GM12864 (cell line): ENCODE measurements around the gene PML.

Source experiments
- DNase-seq: peaks from one replicate; pipeline ENCODE4 v3.0.0-alpha.2; 2011; ENCODE audit warnings: low read depth
- H3K4me3 ChIP-seq: 2 replicates; pipeline ENCODE4 v1.5.1; 2011; ENCODE audit warnings: mild to moderate bottlenecking, low read depth, low read length, control low read depth
- CTCF ChIP-seq: IDR thresholded peaks from 2 replicates; pipeline ENCODE4 v1.5.1; 2011; ENCODE audit warnings: low read depth, mild to moderate bottlenecking, moderate library complexity, low read length, control low read depth, inconsistent platforms; ENCODE audit errors: missing control alignments

The PML gene, protein sequence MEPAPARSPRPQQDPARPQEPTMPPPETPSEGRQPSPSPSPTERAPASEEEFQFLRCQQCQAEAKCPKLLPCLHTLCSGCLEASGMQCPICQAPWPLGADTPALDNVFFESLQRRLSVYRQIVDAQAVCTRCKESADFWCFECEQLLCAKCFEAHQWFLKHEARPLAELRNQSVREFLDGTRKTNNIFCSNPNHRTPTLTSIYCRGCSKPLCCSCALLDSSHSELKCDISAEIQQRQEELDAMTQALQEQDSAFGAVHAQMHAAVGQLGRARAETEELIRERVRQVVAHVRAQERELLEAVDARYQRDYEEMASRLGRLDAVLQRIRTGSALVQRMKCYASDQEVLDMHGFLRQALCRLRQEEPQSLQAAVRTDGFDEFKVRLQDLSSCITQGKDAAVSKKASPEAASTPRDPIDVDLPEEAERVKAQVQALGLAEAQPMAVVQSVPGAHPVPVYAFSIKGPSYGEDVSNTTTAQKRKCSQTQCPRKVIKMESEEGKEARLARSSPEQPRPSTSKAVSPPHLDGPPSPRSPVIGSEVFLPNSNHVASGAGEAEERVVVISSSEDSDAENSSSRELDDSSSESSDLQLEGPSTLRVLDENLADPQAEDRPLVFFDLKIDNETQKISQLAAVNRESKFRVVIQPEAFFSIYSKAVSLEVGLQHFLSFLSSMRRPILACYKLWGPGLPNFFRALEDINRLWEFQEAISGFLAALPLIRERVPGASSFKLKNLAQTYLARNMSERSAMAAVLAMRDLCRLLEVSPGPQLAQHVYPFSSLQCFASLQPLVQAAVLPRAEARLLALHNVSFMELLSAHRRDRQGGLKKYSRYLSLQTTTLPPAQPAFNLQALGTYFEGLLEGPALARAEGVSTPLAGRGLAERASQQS

GRCh38 chr15:73994413-73994883 is at the start of gene PML:
PML (plus strand) TSS chr15:73994716; CDS start chr15:73994813, 97 bp downstream.
- no peak for TF ChIP-seq CTCF
- DNase-seq: peak; percentile 85
- peak within 1 kb of the TSS; percentile 73 for H3K4me3 ChIP-seq

DNA sequence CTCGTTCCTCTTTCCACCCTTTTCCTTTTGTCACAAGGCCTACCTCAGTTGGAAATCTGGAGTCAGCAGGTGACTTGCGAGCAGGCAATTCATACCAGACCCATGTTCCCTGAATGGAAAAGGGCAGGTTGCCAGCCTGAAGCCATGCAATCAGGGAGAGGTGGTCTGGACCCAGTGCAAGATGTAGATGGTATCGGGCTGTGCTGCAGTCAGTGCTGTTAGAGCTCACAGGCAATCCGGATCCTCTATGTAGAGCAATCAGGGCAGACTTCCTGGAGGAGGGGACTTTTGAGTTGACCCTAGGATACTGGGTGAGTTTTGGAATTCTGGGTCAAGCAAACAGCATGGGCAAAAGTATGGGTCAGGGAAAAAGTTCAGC is 49.4 kb upstream of the PML start:
- TF ChIP-seq CTCF: no peak
- no peak overlapping the region for H3K4me3 ChIP-seq
- DNase-seq: no peak

DNA sequence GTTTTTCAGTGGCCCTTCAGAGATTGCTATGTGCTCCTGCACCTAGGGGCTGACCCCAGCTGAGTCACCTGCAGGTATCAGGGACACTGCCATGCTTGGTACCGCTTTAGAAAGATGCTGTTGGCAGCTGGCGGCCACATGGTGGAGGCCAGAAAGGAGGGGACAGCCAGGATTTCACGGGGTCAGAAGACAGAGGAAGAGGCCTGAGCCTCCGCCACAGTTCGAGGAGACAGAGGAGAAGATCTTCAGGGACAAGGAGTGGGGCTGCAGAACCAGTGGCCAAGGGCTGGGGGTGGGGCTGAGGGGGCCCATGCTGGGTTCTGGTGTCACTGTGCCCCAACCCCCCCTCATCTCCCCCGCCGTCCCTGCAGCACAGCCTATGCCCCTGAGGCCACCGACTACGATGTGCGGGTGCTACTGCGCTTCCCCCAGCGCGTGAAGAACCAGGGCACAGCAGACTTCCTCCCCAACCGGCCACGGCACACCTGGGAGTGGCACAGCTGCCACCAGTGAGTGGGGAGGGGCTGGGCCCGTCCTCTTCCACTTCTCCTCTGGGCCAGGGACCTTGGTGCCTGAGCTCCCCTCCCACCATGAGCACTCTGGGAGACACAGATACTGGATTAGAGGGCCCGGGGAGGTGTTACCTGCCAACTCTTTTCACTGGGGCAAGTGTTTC is 48.3 kb upstream of the PML start:
- H3K4me3 ChIP-seq: no peak overlapping the region
- TF ChIP-seq CTCF: no peak
- DNase-seq: no peak

DNA sequence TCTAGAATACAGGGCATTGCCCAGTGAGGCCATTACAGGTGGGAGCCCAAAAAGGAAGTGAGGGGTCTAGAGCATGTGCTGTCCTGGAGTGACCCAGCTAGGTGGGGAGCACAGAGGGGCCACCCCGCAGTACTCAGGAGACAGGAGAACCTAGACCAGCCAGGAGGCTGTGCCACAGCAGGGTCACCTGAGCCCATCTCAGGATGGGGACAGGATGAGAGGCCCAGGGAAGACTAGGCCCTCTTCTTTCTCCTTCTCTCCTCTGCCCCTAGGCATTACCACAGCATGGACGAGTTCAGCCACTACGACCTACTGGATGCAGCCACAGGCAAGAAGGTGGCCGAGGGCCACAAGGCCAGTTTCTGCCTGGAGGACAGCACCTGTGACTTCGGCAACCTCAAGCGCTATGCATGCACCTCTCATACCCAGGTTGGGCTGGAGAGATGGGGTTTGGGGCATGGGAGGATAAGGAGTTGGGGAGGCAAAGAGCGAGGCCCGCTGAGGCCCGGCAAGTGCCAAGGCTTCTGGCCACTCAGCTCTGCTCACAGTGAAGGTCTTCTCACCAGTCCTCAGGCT is 47.6 kb upstream of the PML start:
- no peak overlapping the region for H3K4me3 ChIP-seq
- no peak for DNase-seq
- TF ChIP-seq CTCF: no peak

DNA sequence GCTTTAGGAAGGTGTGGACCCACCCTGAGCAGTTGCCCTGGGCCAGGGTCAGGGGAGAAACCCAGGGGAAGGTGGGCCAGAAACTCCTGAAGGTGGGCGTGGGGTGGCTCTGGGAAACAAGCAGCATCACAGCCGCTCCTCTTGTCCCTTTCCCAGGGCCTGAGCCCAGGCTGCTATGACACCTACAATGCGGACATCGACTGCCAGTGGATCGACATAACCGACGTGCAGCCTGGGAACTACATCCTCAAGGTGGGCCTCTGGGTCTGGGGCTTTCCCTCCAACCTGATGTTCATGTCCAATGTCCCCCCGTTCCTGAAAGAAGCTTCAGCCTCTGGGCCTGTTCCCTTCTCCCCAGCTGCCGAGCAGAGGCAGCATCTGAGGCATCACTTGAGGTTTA is 46.9 kb upstream of the PML start:
- no peak overlapping the region for H3K4me3 ChIP-seq
- DNase-seq: no peak
- TF ChIP-seq CTCF: no peak

DNA sequence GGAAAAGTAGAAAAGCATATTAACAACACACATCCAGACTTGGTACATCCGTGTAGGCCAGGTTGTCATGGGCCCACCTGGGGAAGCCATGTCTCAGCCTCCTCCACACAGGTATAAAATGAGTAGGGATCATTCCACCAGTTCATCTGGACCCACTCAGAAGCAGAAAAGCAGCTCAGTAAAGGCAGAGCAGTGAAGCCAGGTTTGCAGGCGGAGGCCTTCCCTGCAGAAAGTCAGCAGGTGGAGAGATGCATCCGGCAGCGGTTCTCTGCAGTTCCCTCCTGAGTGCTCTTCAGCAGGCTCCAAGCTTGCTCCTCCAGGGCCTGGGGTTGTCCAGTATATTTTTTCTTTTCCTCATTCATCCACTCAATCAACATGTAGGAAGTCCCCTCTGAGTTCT is 46.1 kb upstream of the PML start:
- DNase-seq: no peak
- H3K4me3 ChIP-seq: no peak overlapping the region
- TF ChIP-seq CTCF: no peak
